ENCODE results near the gene RGS3. TPM values are rescaled to one million over a fixed set of nuclear protein-coding genes. Genes with fewer than 3 reads are reported as not detected.

Gene RGS3
- total RNA-seq, 1 experiment from 2014 or later, result 16.6 TPM

DNA sequence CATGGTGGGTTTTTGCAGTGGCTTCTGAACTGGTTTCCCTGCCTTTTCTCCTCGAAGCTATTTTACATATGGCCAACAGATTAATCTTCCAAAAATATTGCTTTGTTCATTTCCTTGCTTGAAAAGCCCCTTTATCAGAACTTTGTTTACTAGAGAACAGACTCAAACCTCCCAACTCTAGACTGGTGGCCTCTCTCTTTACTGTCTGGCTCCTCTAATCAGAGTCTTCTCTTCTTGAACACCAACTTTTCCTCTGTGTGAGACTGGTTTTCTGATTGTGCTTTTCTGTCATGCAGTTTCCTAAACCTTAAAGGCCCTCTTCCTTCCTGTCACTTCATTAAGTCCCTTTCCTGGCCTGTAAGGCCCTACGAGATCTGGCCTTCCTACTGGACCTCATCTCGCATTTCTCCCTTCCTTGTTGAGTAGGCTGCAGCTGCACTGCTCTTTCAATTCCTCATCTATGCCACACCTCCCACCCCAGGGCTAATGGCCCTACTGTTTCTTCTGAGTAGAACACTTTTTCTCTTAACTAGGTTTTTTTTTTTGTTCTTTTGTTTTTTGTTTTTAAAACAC is 47.3 kb upstream of the RGS3 start:
- H3K4me1 Mint-ChIP-seq, result peaks cover 4% of the 10 kb centered on the region; the same call in 1 of the 2 replicates
- ATAC-seq (no peak; the same call in 1 of the 2 replicates), DNase-seq (ENCODE audit: low spot score) (no peak)
- TF ChIP-seq FOXP1 (CRISPR knock-in tag; IDR thresholded peaks at IDR 0.05; ENCODE audit: borderline replicate concordance), result no peak
- TF ChIP-seq, protein P1, sequence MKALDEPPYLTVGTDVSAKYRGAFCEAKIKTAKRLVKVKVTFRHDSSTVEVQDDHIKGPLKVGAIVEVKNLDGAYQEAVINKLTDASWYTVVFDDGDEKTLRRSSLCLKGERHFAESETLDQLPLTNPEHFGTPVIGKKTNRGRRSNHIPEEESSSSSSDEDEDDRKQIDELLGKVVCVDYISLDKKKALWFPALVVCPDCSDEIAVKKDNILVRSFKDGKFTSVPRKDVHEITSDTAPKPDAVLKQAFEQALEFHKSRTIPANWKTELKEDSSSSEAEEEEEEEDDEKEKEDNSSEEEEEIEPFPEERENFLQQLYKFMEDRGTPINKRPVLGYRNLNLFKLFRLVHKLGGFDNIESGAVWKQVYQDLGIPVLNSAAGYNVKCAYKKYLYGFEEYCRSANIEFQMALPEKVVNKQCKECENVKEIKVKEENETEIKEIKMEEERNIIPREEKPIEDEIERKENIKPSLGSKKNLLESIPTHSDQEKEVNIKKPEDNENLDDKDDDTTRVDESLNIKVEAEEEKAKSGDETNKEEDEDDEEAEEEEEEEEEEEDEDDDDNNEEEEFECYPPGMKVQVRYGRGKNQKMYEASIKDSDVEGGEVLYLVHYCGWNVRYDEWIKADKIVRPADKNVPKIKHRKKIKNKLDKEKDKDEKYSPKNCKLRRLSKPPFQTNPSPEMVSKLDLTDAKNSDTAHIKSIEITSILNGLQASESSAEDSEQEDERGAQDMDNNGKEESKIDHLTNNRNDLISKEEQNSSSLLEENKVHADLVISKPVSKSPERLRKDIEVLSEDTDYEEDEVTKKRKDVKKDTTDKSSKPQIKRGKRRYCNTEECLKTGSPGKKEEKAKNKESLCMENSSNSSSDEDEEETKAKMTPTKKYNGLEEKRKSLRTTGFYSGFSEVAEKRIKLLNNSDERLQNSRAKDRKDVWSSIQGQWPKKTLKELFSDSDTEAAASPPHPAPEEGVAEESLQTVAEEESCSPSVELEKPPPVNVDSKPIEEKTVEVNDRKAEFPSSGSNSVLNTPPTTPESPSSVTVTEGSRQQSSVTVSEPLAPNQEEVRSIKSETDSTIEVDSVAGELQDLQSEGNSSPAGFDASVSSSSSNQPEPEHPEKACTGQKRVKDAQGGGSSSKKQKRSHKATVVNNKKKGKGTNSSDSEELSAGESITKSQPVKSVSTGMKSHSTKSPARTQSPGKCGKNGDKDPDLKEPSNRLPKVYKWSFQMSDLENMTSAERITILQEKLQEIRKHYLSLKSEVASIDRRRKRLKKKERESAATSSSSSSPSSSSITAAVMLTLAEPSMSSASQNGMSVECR (CRISPR knock-in tag; IDR thresholded peaks at IDR 0.05; ENCODE audit: borderline replicate concordance), result no peak
- TF ChIP-seq, protein P2, sequence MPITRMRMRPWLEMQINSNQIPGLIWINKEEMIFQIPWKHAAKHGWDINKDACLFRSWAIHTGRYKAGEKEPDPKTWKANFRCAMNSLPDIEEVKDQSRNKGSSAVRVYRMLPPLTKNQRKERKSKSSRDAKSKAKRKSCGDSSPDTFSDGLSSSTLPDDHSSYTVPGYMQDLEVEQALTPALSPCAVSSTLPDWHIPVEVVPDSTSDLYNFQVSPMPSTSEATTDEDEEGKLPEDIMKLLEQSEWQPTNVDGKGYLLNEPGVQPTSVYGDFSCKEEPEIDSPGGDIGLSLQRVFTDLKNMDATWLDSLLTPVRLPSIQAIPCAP (CRISPR knock-in tag; IDR thresholded peaks at IDR 0.05), result no peak
- TF ChIP-seq JAZF1 (CRISPR knock-in tag; IDR thresholded peaks at IDR 0.05), result no peak
- no peak for TF ChIP-seq SMAD4 (CRISPR knock-in tag; IDR thresholded peaks at IDR 0.05)
- TF ChIP-seq, protein P3, sequence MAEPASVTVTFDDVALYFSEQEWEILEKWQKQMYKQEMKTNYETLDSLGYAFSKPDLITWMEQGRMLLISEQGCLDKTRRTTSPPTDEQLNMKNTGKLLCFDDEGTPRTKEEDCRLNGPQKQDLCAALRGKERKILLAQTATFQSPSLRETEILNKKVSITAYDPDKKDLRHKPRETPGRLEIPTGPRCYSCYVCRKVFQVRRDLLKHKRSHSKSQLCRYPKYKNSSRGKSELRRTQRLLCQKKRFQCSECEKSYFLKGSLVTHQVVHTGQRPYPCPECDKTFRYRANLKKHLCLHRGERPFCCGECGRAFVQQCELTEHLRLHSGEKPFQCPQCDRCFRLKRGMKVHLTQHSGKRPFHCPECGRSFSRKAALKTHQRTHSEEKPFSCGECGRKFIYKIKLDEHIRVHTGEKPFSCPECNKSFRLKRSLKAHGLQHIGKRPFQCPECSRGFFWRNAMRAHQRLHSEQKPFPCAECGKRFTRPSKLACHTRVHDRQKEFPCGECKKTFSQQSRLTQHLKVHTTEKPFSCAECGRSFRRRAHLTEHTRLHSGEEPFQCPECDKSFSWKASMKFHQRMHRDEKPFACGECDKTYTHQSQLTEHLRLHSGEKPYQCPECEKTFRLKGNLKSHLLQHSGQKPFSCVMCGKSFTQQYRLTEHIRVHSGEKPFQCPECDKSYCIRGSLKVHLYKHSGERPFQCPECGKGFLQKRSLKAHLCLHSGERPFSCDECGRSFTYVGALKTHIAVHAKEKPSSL (CRISPR knock-in tag; conservative IDR thresholded peaks at IDR 0.05), result no peak
- TF ChIP-seq, protein P4, sequence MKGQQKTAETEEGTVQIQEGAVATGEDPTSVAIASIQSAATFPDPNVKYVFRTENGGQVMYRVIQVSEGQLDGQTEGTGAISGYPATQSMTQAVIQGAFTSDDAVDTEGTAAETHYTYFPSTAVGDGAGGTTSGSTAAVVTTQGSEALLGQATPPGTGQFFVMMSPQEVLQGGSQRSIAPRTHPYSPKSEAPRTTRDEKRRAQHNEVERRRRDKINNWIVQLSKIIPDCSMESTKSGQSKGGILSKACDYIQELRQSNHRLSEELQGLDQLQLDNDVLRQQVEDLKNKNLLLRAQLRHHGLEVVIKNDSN (CRISPR knock-in tag; IDR thresholded peaks at IDR 0.05), result no peak
- no peak for TF ChIP-seq FOXK1 (CRISPR knock-in tag; IDR thresholded peaks at IDR 0.05)
- no peak overlapping the region for H3K4me3 Mint-ChIP-seq
- H3K27ac Mint-ChIP-seq, result no peak overlapping the region
- H3K36me3 Mint-ChIP-seq, result no peaks in the 10 kb centered on the region
- ChIA-PET POLR2A (no interaction called here), CTCF (interaction anchor here (1.4 kb wide), 1 partner anchor 242 kb away, joined by 4 read pairs; no protein-coding TSS in a partner anchor)
- H3K27me3 Mint-ChIP-seq (ENCODE audit: low read depth), result no peaks in the 10 kb centered on the region
- H3K9me3 Mint-ChIP-seq, result no peaks in the 10 kb centered on the region

DNA sequence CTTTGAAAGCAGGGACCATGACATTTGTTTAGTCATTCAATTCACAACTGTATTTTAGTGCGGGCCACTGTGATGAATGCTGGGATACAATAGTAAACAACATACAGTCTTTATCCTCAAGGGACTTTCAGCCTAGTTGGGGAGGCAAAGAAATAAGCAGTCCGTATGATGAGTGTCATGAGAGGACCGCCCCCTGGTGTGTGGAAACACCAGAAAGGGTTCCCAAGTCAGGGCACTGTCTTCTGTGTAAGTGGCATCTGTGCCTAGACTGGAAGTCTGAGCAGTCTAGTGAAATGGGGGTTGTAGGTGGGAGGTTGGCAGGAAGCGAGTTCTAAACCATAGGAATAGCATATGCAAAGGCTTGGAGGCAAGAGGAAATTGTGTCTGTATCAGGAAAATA is 46.2 kb upstream of the RGS3 start:
- Mint-ChIP-seq H3K27ac (no peak overlapping the region), H3K36me3 (no peaks in the 10 kb centered on the region), H3K27me3 (ENCODE audit: low read depth) (0 out of 2 replicates have a peak, but pooled peaks cover 2% of the 10 kb centered on the region), H3K4me3 (no peak overlapping the region), H3K9me3 (no peaks in the 10 kb centered on the region), H3K4me1 (no peaks in the 10 kb centered on the region)
- ATAC-seq (no peak), DNase-seq (ENCODE audit: low spot score) (no peak)
- ChIA-PET CTCF (interaction anchor here (1.4 kb wide), 1 partner anchor 241 kb away, joined by 4 read pairs; no protein-coding TSS in a partner anchor), POLR2A (no interaction called here)
- no peak for TF ChIP-seq FOXP1 (CRISPR knock-in tag; IDR thresholded peaks at IDR 0.05; ENCODE audit: borderline replicate concordance)
- TF ChIP-seq, protein P5, sequence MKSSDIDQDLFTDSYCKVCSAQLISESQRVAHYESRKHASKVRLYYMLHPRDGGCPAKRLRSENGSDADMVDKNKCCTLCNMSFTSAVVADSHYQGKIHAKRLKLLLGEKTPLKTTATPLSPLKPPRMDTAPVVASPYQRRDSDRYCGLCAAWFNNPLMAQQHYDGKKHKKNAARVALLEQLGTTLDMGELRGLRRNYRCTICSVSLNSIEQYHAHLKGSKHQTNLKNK (CRISPR knock-in tag; IDR thresholded peaks at IDR 0.05), result no peak
- no peak for TF ChIP-seq ZNF263 (CRISPR knock-in tag; IDR thresholded peaks at IDR 0.05; ENCODE audit: low read depth)
- TF ChIP-seq SMAD3 (CRISPR knock-in tag; IDR thresholded peaks at IDR 0.05; ENCODE audit: borderline replicate concordance), result no peak
- TF ChIP-seq, protein P6, sequence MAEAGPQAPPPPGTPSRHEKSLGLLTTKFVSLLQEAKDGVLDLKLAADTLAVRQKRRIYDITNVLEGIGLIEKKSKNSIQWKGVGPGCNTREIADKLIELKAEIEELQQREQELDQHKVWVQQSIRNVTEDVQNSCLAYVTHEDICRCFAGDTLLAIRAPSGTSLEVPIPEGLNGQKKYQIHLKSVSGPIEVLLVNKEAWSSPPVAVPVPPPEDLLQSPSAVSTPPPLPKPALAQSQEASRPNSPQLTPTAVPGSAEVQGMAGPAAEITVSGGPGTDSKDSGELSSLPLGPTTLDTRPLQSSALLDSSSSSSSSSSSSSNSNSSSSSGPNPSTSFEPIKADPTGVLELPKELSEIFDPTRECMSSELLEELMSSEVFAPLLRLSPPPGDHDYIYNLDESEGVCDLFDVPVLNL (CRISPR knock-in tag; IDR thresholded peaks at IDR 0.05; ENCODE audit: borderline replicate concordance, low read depth), result no peak
